ENCODE data around the gene SMCHD1.
"Not testable (repeated sequence)": the region's sequence is repeated elsewhere in the genome, so short reads cannot be mapped to it uniquely, and the experiment has no call there.

SMCHD1 gene

GRCh38 chr18:2660849-2661248 is 5.3 kb downstream of the SMCHD1 start:
- not testable (repeated sequence) for DNase-seq

- DNase-seq: not testable (repeated sequence)
These were observed 6.8 kb downstream of the SMCHD1 start for GRCh38 chr18:2662288-2662687.

- no peak for DNase-seq
These were observed 7.5 kb downstream of the SMCHD1 start for GRCh38 chr18:2662990-2663389.

- no peak for DNase-seq
These were observed 16.9 kb downstream of the SMCHD1 start for GRCh38 chr18:2672410-2672809.

- no peak for DNase-seq
These were observed 17.3 kb downstream of the SMCHD1 start for GRCh38 chr18:2672872-2673271.

GRCh38 chr18:2678933-2679332 is 23.4 kb downstream of the SMCHD1 start:
- not testable (repeated sequence) for DNase-seq

- DNase-seq: no peak
These were observed 24.8 kb downstream of the SMCHD1 start for GRCh38 chr18:2680216-2680792.

- DNase-seq: no peak
These were observed 26.6 kb downstream of the SMCHD1 start for GRCh38 chr18:2681993-2682603.

GRCh38 chr18:2683055-2683454 is 27.5 kb downstream of the SMCHD1 start:
- no peak for DNase-seq

- DNase-seq: no peak
These were observed 30.9 kb downstream of the SMCHD1 start for GRCh38 chr18:2686349-2686968.

GRCh38 chr18:2687390-2688001 is 32.0 kb downstream of the SMCHD1 start:
- no peak for DNase-seq

- no peak for DNase-seq
These were observed 37.0 kb downstream of the SMCHD1 start for GRCh38 chr18:2692508-2692907.

- DNase-seq: no peak
These were observed 41.7 kb downstream of the SMCHD1 start for GRCh38 chr18:2697184-2697583.

GRCh38 chr18:2699001-2699400 is 43.5 kb downstream of the SMCHD1 start:
- DNase-seq: no peak

GRCh38 chr18:2704541-2704940 is 49.0 kb downstream of the SMCHD1 start:
- no peak for DNase-seq

- no peak for DNase-seq
These were observed 51.4 kb downstream of the SMCHD1 start for GRCh38 chr18:2706903-2707302.

- no peak for DNase-seq
These were observed 52.1 kb downstream of the SMCHD1 start for GRCh38 chr18:2707551-2708168.

- DNase-seq: no peak
These were observed 53.8 kb downstream of the SMCHD1 start for GRCh38 chr18:2709316-2709715.

- no peak for DNase-seq
These were observed 58.6 kb downstream of the SMCHD1 start for GRCh38 chr18:2714140-2714539.

- DNase-seq: no peak
These were observed 60.5 kb downstream of the SMCHD1 start for GRCh38 chr18:2715990-2716389.

- DNase-seq: no peak
These were observed 61.1 kb downstream of the SMCHD1 start for GRCh38 chr18:2716394-2717326.

- DNase-seq: no peak
These were observed 61.9 kb downstream of the SMCHD1 start for GRCh38 chr18:2717407-2717806.

- DNase-seq: no peak
These were observed 63.5 kb downstream of the SMCHD1 start for GRCh38 chr18:2719040-2719439.
